ENCODE results near the gene CLUH. TPM values are rescaled to one million over a fixed set of nuclear protein-coding genes. Genes with fewer than 3 reads are reported as not detected.

Gene CLUH
- total RNA-seq, 4 donors from 2014 or later, result 45.4 to 118 (median 56.1) TPM

DNA sequence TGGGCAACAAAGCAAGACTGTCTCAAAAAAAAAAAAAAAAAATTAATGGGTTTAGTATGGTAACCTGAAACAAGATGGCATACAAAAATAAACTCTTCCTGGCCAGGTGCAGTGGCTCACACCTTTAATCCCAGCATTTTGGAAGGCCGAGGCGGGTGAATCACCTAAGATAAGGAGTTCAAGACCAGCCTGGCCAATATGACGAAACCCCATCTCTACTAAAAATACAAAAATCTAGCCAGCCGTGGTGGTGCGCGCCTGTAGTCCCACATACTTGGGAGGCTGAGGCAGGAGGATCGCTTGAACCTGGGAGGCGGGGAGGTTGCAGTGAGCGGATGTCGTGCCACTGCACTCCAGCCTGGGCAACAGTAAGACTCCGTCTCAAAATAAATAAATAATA, 62.4 kb downstream of the CLUH start:
- Histone ChIP-seq H3K27ac (no peak overlapping the region), H3K4me1 (no peaks in the 10 kb centered on the region), H3K27me3 (no peaks in the 10 kb centered on the region), H3K4me3 (no peak overlapping the region), H3K9me3 (peaks cover 0 to 2% (median 0%) of the 10 kb centered on the region in 4 donors), H3K36me3 (peaks cover 0 to 57% (median 0%) of the 10 kb centered on the region in 3 donors)
- TF ChIP-seq POLR2A (IDR thresholded peaks at IDR 0.05), result no peak
- TF ChIP-seq, protein P1, sequence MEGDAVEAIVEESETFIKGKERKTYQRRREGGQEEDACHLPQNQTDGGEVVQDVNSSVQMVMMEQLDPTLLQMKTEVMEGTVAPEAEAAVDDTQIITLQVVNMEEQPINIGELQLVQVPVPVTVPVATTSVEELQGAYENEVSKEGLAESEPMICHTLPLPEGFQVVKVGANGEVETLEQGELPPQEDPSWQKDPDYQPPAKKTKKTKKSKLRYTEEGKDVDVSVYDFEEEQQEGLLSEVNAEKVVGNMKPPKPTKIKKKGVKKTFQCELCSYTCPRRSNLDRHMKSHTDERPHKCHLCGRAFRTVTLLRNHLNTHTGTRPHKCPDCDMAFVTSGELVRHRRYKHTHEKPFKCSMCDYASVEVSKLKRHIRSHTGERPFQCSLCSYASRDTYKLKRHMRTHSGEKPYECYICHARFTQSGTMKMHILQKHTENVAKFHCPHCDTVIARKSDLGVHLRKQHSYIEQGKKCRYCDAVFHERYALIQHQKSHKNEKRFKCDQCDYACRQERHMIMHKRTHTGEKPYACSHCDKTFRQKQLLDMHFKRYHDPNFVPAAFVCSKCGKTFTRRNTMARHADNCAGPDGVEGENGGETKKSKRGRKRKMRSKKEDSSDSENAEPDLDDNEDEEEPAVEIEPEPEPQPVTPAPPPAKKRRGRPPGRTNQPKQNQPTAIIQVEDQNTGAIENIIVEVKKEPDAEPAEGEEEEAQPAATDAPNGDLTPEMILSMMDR (IDR thresholded peaks at IDR 0.05), result no peak
- TF ChIP-seq EP300 (IDR thresholded peaks at IDR 0.05), result no peak
- WGBS, 2 donors, result 96% methylated on average over 11 of the region's 11 CpGs
- DNase-seq (ENCODE audit: low spot score in 2 of 2), result no peak

DNA sequence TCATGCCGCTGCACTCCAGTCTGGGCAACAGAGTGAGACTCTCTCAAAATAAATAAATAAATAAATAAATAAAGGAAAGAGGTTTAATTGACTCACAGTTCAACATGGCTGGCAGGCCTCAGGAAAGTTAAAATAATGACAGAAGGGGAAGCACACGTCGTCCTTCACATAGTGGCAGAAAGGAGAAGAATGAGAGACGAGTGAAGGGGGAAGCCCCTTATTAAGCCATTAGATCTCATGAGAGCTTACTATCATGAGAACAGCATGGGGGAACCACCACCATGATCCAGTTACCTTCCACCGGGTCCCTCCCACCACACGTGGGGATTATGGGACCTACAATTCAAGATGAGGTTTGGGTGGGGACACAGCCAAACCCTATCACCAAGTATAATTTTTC, 63.6 kb downstream of the CLUH start:
- TF ChIP-seq EP300 (IDR thresholded peaks at IDR 0.05) (no peak), POLR2A (IDR thresholded peaks at IDR 0.05) (no peak)
- TF ChIP-seq, protein P1 (IDR thresholded peaks at IDR 0.05), result no peak

DNA sequence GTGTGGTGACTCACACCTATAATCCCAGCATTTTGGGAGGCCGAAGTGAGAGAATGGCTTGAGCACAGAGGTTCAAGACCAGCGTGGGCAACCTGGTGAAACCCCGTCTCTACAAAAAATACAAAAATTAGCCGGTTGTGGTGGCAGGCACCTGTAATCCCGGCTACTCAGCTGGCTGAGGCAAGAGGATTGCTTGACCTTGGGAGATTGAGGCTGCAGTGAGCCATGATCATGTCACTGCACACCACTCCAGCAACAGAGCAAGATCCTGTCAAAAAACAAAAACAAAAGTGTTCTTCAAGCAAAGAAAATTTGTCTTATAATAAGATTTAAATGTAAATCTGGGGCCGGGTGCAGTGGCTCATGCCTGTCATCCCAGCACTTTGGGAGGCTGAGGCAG, 66.6 kb downstream of the CLUH start:
- Histone ChIP-seq H3K9me3 (no peaks in the 10 kb centered on the region), H3K27ac (no peak overlapping the region), H3K4me1 (no peaks in the 10 kb centered on the region), H3K4me3 (no peak overlapping the region), H3K27me3 (no peaks in the 10 kb centered on the region), H3K36me3 (peaks cover 0 to 51% (median 0%) of the 10 kb centered on the region in 3 donors)
- no peak for DNase-seq (ENCODE audit: low spot score in 2 of 2)
- 78 to 85% methylated on average over 6 of the region's 6 CpGs for WGBS, 2 donors
- TF ChIP-seq POLR2A (IDR thresholded peaks at IDR 0.05), result no peak
- TF ChIP-seq, protein P1 (IDR thresholded peaks at IDR 0.05), result no peak
- no peak for TF ChIP-seq EP300 (IDR thresholded peaks at IDR 0.05)

More for the DNA sequence above, 63.6 kb downstream of the CLUH start:
- no peaks in the 10 kb centered on the region for H3K27me3 ChIP-seq
- 92% methylated on average over 6 of the region's 6 CpGs for WGBS, 2 donors
- peaks cover 0 to 46% (median 0%) of the 10 kb centered on the region in 3 donors for H3K36me3 ChIP-seq
- H3K9me3 ChIP-seq, result peaks cover 0 to 2% (median 0%) of the 10 kb centered on the region in 4 donors
- no peak for DNase-seq (ENCODE audit: low spot score in 2 of 2)
- no peak overlapping the region for H3K27ac ChIP-seq
- no peak overlapping the region for H3K4me3 ChIP-seq
- no peaks in the 10 kb centered on the region for H3K4me1 ChIP-seq

Small RNA genes lying within 50 kb of the gene (small RNA-seq; reads per million reads assigned to genes)
- gene MIR1253 (not detected), gene MIR6776 (not detected), gene RN7SL608P (not detected), gene hsa-mir-1253 (not detected)

Other genes with a start within 250 kb of the CLUH start
- gene METTL16, start 199.9 kb downstream of the CLUH start, total RNA-seq, result 10 to 100 TPM; 26.5 to 38.1 (median 33.9) TPM
- 100 to 1,000 TPM; 105 to 185 (median 139) TPM for gene PAFAH1B1, start 118.1 kb downstream of the CLUH start, total RNA-seq
- gene CCDC92B, start 37.9 kb upstream of the CLUH start, total RNA-seq, result under 1 TPM in 1 of 4 donors, not detected in 3; 0.30 TPM
- gene RAP1GAP2, start 84.7 kb upstream of the CLUH start, total RNA-seq, result 10 to 100 TPM in 2 of 4 donors, 1 to 10 TPM in 2; 5.4 to 18.2 (median 11.9) TPM